NCI-H1105 treated with DMSO at 0.1 percent for 48 hours (cell line): ENCODE data around the gene ATP13A4.
"Not testable (repeated sequence)": the region's sequence is repeated elsewhere in the genome, so short reads cannot be mapped to it uniquely, and the experiment has no call there.

Experiments used
- DNase-seq: peaks from one replicate; lab custom pipeline; 2025; lab: John Stamatoyannopoulos, UW

Gene ATP13A4

DNA sequence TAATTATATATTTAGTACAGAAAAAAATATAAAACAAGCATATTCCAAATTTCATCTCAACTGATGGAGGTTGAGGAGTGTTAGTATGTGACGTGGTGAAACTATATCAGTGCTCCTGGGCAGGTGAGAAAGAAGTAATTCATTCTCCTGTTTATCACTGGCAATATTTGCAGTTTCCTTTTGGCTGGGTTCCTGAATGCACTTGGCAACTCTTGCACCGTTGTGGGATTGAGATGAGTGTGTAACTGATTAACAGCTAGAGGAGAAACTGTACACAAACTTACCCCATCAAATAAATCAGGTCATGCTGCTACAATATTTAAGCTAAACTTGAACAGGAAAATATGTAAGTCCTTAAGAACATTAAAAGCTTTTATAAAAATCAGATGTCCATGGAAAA is 2.1 kb upstream of the ATP13A4 start:
- peak; percentile 65 for DNase-seq

DNA sequence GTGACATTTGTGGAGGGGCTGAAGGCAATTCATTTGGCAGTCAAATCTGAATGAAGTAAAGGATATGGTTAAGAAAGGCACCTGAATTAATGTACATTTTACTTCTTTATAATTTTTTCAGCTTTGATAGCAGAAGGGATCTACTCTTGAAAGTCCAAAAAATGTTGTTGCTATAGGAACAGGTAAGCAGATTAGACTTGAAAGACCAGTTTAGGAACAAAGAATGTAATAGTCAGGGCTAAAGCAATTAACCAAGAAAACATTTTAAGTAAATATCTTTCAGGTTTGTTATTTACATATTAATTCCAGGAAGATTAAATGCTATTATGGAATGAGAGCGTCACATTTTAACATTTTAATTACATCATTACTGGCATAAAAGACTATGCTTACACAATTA is 1.1 kb downstream of the ATP13A4 start:
- DNase-seq: peak; percentile 51

DNA sequence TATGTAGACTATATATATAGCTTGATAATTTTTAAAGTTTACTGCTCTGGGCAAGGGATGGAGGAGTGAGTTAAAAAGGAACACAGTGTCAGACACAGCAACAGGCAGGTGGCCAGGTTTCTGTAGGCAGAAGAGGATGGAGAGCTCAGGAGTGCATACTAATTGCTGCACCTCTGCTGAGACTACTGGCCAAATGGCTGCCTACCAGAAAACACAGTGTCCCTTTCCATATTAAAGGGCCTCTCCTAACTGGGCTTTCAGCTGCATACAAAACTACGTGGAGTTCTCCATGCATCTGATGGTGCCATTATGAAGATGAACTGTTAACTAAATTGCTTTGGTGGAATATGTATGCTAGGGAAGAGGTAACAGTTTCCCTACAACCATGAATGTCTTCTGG is 1.8 kb downstream of the ATP13A4 start:
- DNase-seq: peak; percentile 71

DNA sequence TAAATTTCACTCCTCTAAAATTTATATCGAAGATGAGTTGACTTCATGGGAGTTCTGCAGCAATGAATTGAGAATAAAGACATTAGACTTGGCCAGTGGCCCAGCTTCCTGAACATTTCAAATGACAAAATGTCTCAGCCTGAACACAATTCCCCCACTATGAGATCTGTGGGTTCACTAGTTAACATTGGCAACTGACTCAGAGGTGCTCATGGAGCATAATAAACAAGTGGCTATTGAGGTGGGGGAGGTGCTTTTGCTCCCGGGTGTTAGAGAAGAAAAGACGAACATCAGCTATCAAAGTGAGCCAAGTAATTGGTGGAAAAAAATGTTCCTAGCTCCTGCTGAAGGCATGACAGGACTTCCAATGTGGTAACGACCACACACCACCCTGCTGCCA is 6.3 kb downstream of the ATP13A4 start:
- peak; percentile 59 for DNase-seq

DNA sequence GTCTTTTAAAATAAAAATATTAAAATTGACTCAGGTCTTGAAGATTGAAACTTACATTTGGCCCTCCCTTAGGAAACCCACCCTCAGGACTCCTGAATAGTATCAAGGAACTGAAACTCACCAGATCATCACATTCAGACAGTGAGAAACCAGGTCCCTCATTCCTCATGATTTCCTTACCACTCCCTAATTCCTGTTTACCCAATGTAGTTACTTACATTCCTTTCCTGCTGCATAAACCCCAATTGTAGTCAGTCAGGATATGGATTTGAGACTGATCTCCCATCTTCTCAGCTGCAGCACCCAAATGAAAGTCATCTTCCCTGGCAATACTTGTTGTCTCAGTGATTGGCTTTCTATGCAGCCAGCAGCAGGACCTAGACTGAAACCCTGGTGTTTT is 8.6 kb downstream of the ATP13A4 start:
- no peak for DNase-seq

DNA sequence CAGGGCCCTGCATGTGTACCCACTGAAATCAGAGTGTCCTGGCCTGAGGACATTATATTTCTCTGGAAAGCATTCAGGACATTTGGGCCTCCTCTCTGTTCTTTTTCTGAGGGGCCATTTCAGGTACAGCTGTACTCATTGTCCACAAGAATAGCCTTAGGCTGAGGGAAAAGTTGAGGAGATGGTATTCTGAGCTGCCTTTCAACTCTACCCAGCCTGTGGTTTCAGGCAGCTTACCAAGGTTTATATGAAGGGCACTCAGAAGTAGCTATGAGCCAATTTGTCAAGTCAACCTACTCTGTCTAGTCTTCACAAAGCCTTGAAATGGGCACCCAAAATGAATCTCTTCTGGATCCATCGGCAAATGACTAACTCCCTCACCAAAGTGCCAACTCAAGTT is 9.4 kb downstream of the ATP13A4 start:
- DNase-seq: no peak

DNA sequence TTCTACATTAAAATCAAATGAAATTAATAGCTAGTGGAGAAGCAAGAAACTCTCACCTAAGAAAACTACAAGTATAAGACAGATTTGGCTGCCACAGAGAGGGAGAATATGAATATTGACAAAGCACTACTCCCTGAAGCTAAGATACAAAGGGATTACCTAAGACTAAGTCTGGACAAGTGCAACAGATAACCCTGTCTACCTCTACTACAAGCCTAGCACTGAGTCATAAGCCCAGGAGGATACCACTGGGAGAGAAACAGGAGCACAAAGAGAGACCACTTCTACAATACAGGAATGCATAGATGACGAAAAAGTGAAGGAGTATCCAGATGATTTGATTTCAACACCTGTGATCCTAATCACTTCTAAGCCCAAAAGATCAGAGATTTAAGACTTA is 10.4 kb downstream of the ATP13A4 start:
- DNase-seq: no peak

DNA sequence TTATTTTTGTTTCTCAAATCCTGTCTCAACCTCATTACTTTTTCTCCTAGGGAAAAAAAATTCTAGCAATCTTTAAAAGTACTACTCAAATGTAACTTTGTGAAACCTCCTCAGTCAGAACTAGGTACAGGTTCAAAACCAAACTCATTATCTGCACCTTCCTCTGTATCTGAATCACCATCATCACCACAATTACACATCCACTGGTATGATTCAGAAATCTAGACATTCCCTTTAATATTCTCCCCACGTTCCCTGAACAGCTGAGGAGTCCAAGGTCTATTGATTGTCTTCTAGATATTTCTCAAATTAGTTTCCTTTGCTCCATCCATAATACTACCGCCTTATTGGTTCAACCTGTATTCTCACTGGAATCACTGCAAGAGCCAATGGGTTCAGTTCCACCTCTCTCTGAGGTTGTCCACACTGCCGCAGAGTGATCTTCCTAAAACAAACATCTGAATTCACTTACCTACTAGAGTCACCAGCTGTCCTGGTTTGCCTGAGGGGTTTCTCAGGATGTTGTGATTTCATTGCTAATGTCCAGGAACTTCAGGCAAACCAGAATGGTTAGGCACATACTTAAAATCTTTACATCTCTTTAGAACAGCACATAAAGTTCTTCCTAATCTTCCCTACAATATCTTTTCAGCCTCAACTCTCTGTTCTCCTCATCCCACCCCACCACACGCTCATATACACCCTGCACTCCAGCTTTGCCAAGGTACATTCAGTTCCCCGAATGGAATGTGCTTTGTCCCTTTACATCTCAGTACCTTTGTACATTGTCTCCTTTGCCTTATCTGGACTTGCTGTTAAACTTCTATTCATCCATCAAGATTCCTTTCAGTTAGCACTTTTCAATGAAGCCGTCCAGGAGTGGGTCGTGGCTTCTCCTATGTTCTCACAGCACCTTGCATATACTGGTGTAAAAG is 24.2 kb downstream of the ATP13A4 start:
- no peak for DNase-seq

DNA sequence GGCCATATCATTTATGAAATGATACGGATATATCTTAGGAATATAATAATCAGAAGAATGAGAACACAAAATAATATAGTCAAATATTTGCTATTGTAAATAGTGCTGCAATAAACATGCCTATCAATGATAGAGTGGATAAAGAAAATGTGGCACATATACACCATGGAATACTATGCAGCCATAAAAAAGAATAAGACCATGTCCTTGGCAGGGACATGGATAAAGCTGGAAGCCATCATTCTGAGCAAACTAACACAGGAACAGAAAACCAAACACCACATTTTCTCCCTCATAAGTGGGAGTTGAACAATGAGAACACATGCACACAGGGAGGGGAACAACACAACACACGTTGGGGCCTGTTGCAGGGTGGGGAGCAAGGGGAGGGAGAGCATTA is 28.6 kb downstream of the ATP13A4 start:
- not testable (repeated sequence) for DNase-seq

DNA sequence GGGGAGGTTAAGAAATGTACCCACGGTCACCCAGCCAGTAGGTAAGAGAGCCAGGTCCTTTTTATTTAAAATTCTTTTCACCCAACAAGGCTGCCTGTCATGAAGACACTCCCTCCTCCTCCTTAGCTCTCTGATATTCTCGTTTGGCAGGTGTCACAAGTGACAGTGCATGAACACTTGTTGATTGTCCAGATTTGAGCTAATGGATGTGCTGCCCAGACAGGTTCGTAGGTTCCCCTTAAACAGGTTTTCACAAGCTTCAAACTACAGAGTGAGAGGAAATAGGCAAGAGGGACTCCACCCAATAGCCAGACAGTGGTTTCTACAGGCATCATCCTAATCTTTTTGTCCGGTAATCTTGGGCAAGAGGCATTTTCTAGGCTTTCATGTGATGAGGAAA is 32.2 kb downstream of the ATP13A4 start:
- DNase-seq: peak; percentile 8

DNA sequence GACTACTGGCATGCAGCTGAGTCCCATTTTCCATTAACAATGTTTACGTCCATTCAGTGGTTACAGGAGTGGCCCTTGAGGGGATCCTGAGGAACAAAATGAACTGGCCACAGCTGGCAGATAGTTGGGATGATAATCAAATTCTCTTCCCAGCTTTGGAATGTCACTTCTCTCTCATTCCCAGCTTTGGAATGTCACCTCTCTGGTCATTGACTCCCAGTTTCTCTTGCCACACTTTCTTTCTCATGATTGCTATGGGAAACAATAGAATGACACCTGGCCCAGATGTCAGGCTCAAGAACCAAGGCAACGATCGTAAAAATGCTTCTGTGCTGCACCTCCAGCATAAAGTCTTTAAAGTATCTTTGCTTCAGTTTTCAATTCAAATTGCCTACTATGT is 34.0 kb downstream of the ATP13A4 start:
- no peak for DNase-seq

DNA sequence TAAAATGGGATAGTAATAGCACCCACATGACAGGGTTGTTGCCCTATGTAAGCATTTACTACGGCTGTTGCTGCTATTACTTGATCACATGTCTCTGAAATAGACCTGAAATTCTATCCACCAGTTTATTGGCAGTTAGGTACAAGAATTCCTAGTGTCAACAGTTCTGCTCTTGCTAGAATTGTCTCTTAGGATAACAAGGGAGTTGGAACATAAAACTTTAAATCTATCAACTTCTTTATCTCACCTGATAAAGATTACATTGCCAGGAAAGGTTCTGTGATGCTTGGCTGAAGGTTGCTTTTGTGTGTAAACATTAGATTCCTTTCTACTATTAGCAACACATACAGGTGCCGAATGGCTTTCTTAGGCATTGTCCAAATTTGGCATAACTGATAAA is 38.7 kb downstream of the ATP13A4 start:
- DNase-seq: no peak

DNA sequence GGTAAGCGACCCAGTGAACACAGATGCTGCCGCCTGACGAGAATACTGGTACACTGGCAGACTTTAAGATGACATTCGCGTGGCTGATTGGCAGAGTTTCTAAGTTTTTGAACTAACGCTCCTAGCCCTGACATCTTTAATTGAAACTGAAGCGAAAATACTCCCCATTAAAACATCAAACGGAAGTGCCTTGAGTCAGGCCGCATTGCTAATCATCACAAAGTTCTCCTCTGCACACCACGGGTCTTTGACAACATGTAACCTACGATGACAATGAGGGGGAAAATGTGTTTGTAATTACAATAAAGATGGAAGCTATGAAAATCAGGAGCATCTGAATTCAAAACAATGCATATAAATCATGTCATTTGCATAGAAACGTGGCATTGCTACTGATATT is 44.5 kb downstream of the ATP13A4 start:
- no peak for DNase-seq

DNA sequence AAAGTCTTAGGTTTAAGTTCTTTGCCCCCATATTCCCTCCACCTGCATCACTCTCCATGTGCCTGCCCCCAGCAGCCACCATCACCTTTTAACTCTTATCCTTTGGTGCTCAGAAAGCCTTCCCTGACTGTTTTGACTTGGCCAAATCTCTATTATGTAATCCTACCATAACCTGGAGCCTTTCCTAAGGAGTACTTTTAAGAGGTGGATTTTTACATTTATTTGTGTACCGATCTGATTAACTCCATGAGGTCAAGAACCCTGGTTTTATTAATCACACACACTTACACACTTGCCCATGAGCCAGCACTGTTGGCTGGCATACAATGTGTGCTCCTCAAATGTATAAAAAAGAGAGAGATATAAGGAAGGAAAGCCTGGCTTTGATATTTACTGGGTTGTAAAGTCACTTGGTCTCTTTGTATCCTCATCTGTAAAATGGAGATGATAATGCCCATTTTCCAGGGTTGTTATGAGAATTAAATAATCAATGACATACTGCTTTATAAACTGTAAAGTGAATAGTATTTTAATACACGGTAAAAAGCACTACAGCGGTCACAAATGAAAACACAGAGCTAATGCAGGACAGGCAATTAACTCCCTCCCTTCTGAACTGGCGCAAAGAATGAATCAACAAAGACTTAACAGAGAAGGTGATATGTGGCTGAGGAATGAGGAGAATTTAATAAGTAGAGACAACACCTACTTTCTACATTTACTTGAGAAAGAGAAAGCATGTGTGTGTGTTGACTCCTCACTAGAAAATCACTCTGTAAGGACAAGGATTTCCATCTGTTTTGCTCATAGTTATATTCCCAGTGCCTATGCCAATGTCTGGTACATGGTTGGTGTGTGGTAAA is 45.4 kb downstream of the ATP13A4 start:
- no peak for DNase-seq

DNA sequence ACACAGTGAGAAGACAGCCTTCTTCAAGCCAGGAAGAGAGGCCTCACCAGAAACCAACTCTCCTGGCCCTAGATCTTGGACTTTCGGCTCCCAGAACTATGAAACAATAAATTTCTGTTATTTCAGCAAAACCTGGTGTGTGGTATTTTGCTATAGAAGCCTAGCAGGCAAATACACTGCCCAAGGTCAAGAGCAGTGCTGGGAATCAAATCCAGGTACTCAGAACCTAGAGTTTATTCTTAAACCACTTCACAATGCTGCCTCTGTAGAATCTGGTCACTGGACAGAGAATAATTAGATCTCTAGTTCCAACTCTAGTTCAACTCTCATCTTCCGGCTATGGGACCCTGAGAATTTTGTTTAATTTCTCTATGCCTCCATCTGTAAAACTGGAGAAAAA is 46.6 kb downstream of the ATP13A4 start:
- no peak for DNase-seq

DNA sequence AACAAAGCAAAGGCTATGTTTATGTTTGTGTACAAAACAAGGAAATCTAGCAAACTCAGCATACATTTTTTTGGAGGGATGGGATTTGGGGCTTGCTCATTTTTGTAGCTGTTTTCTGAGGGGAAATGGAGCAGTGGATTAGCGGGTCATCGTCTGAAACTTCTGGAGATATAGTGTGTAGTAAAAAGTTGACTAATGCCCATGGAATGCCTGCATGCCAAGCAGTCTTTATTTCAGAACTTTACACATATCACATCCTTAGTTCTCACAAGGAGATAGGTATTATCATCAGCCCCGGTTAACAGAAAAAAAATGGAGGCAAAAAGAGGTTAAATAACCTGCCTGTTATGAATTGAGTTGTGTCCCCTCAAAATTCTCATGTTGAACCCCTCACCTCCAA is 47.1 kb downstream of the ATP13A4 start:
- no peak for DNase-seq

DNA sequence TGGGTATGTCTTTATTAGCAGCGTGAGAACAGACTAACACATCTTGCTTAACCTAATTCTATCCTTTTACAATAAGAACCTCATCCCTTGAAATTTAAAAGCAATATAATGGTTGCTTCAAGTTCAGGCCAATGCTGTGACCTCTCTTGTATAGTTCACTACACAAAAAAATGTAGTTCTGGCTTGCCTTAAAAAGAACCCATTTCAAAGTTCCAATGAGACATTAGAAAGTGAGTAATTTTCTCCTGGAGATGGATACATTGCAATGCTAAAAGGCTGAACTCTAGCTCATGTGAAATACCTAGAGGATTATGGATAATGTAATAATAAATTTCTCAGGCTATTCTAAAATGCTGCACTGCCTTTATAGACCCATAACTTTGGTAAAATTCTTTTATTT is 47.8 kb downstream of the ATP13A4 start:
- no peak for DNase-seq

DNA sequence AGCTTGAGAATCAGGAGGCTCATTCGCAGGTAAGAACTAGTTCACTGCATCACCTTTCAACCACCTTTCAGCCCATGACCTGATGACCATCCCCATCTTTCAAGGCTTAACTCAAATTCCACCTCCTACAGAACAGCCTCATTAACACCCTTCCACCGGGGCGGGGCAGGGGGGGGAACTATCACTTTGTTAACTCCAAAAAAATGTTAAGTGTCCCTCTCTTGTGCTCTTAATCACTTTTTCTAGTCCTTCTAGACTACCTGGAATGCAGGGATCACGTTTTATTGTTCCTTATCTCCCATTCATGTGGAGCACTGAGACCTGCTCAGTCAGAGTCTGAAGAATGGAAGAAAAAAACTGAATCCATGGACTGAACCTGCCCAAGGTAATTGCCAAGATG is 51.8 kb downstream of the ATP13A4 start:
- DNase-seq: no peak

DNA sequence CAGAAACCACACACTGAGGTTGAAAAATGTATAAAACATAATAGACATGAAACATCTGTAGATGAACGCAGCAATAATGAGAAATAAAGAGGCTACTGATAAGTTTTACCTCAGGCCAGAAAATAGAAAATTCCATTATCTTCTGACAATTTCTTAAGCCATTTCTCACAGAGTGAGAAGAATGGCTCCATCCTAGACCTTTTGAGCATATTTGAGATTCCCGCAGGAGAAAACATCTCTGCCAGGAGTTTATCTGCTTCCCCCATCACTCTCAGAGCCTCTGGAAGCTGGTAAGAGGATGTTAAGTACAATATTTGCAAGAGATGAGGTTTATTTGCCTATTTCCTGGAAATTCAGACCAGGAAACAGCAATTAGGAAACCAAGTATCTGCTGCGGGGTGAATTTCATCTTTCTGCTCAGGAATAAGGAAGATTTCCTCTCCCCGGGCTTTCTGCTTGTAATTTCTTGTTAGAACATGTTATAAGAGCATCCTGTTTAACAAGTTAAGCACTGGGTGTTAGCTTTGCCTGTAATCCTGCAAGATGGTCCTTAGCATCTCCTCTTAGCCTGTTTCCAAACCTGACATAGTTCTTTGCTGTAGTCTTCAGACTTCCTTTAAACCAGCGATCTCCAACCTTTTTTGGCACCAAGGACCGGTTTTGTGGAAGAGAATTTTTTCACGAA is 54.8 kb downstream of the ATP13A4 start:
- DNase-seq: no peak

DNA sequence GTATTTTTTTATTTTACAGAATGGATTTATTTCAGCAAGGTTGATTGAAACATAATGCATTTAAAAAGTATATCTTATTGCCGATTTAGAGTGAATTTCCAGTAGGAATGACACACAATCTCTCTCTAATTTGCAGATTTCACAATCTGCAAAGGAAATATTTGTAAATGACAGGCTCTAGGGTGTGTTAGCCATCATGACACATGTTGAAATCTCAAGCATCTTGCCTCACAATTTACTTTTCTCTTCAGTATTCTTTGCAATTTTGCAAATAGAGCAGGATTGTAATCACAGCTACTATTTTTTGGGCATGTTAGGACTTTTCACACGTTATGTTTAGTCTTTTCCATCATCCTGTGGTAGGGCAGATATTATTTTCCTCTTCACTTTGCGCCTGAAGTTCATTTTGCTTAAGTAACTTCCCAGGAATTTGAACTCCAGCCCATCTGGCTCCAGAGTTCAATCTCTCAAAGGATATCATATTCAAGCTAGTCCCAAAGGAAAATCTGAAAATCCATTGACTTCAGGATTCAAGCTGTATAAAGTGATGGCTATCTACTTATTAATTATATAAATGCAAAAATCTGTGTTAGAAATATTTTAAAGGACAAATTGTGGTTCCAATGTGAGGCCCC is 55.4 kb downstream of the ATP13A4 start:
- no peak for DNase-seq

DNA sequence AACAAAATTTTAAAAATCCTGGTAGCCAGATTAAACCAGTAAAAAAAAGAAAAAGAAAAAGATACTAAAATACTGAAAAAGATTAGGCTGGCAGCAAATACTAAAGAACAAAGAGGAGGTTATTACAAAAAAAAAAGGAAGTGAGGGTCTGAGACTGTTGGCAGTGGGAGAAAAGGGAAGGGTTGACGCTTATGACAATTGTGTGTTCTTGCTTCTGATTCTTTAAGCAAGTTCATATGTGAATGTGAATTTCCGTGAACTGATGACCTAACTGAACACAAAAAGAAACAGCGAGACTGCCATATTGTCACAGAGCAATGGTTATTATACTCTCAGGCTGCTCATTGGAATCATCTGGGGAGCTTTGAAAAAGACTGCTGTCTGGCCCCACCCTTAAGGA is 56.5 kb downstream of the ATP13A4 start:
- no peak for DNase-seq

DNA sequence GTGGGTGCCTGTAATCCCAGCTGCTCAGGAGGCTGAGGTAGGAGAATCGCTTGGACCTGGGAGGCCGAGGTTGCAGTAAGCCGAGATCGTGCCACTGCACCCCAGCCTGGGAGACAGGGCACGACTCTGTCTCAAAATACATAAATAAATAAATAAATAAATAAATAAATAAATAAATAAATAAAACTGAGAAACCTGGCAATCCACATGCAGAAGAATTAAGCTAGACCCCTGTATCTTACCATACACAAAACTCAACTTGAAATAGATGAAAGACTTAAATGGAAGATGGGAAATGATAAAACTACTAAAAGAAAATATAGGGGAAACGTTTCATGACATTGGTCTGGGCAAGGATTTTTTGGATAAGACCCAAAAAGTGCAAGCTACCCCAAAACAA is 58.0 kb downstream of the ATP13A4 start:
- no peak for DNase-seq
